ENCODE data around the gene ATP6V0A4. TPM values are rescaled to one million over a fixed set of nuclear protein-coding genes. Genes with fewer than 3 reads are reported as not detected.

Gene ATP6V0A4
- total and polyA plus RNA-seq, 2 experiments from 2014 or later: 0.43 TPM

- WGBS, 2 experiments (ENCODE audit: low coverage in 1 of 2, low lambda C conversion rate in 2 of 2, missing lambda C conversion rate in 2 of 2): 27 to 34% methylated on average over 5 of the region's 5 CpGs
These were observed 44.4 kb downstream of the ATP6V0A4 start for GRCh38 chr7:138753610-138754009.

GRCh38 chr7:138753150-138753518 lies 44.9 kb downstream of the ATP6V0A4 start:
- 18 to 23% methylated on average over 8 of the region's 8 CpGs for WGBS, 2 experiments (ENCODE audit: low coverage in 1 of 2, low lambda C conversion rate in 2 of 2, missing lambda C conversion rate in 2 of 2)
- no peak overlapping the region for H3K27ac ChIP-seq
- peaks cover 25% of the 10 kb centered on the region for H3K27me3 ChIP-seq (replicated peaks; ENCODE audit: insufficient read depth)
- H3K9ac ChIP-seq: no peak overlapping the region
- H3K79me2 ChIP-seq (ENCODE audit: insufficient read depth): no peaks in the 10 kb centered on the region
- in situ Hi-C loops (cut with MboI): no loop called here
- H3K9me3 ChIP-seq (ENCODE audit: low read depth): no peaks in the 10 kb centered on the region
- no peaks in the 10 kb centered on the region for H3K9me2 ChIP-seq (ENCODE audit: insufficient read depth)
- no peak overlapping the region for H2AFZ ChIP-seq
- H3K36me3 ChIP-seq (ENCODE audit: low read depth): no peaks in the 10 kb centered on the region
- no peak overlapping the region for H3K4me2 ChIP-seq (ENCODE audit: unreplicated experiment)
- no peaks in the 10 kb centered on the region for H3F3A ChIP-seq (ENCODE audit: insufficient read depth)
- no peaks in the 10 kb centered on the region for H4K20me1 ChIP-seq (ENCODE audit: insufficient read depth)
- TF ChIP-seq EZH2 (IDR thresholded peaks at IDR 0.05; ENCODE audit: insufficient read depth, poor library complexity, severe bottlenecking) (no peak), EZH2phosphoT487 (IDR thresholded peaks at IDR 0.05; ENCODE audit: insufficient read depth, low read depth) (no peak)
- H3K4me1 ChIP-seq (ENCODE audit: insufficient read depth): no peaks in the 10 kb centered on the region
- DNase-seq: no peak
- H3K4me3 ChIP-seq: no peak overlapping the region

More at GRCh38 chr7:138753610-138754009, 44.4 kb downstream of the ATP6V0A4 start:
- DNase-seq: no peak
- Histone ChIP-seq H3K9me3 (ENCODE audit: low read depth) (no peaks in the 10 kb centered on the region), H3K79me2 (ENCODE audit: insufficient read depth) (no peaks in the 10 kb centered on the region), H3K4me3 (no peak overlapping the region), H3K36me3 (ENCODE audit: low read depth) (no peaks in the 10 kb centered on the region), H3K27ac (no peak overlapping the region), H2AFZ (no peak overlapping the region), H3F3A (ENCODE audit: insufficient read depth) (no peaks in the 10 kb centered on the region), H3K4me2 (ENCODE audit: unreplicated experiment) (no peak overlapping the region), H3K4me1 (ENCODE audit: insufficient read depth) (no peaks in the 10 kb centered on the region), H3K9ac (no peak overlapping the region), H3K9me2 (ENCODE audit: insufficient read depth) (no peaks in the 10 kb centered on the region), H3K27me3 (replicated peaks; ENCODE audit: insufficient read depth) (peaks cover 21% of the 10 kb centered on the region; the same call in 1 of the 2 replicates), H4K20me1 (ENCODE audit: insufficient read depth) (no peaks in the 10 kb centered on the region)
- in situ Hi-C loops (cut with MboI): no loop called here
- TF ChIP-seq EZH2phosphoT487 (IDR thresholded peaks at IDR 0.05; ENCODE audit: insufficient read depth, low read depth) (no peak), EZH2 (IDR thresholded peaks at IDR 0.05; ENCODE audit: insufficient read depth, poor library complexity, severe bottlenecking) (no peak)

- H3K9ac ChIP-seq: no peak overlapping the region
- no peak overlapping the region for H3K27ac ChIP-seq
- in situ Hi-C loops (cut with MboI): no loop called here
- H4K20me1 ChIP-seq (ENCODE audit: insufficient read depth): no peaks in the 10 kb centered on the region
- no peaks in the 10 kb centered on the region for H3K36me3 ChIP-seq (ENCODE audit: low read depth)
- H3K4me1 ChIP-seq (ENCODE audit: insufficient read depth): no peaks in the 10 kb centered on the region
- no peak overlapping the region for H3K4me3 ChIP-seq
- no peak overlapping the region for H2AFZ ChIP-seq
- TF ChIP-seq EZH2 (IDR thresholded peaks at IDR 0.05; ENCODE audit: insufficient read depth, poor library complexity, severe bottlenecking) (no peak), EZH2phosphoT487 (IDR thresholded peaks at IDR 0.05; ENCODE audit: insufficient read depth, low read depth) (no peak)
- 21 to 34% methylated on average over 12 of the region's 12 CpGs for WGBS, 2 experiments (ENCODE audit: low coverage in 1 of 2, low lambda C conversion rate in 2 of 2, missing lambda C conversion rate in 2 of 2)
- no peak overlapping the region for H3K4me2 ChIP-seq (ENCODE audit: unreplicated experiment)
- no peaks in the 10 kb centered on the region for H3K9me2 ChIP-seq (ENCODE audit: insufficient read depth)
- no peaks in the 10 kb centered on the region for H3F3A ChIP-seq (ENCODE audit: insufficient read depth)
- H3K79me2 ChIP-seq (ENCODE audit: insufficient read depth): no peaks in the 10 kb centered on the region
- peaks cover 28% of the 10 kb centered on the region for H3K27me3 ChIP-seq (replicated peaks; ENCODE audit: insufficient read depth)
- H3K9me3 ChIP-seq (ENCODE audit: low read depth): no peaks in the 10 kb centered on the region
- peak; percentile 27 for DNase-seq
These were observed 45.4 kb downstream of the ATP6V0A4 start for GRCh38 chr7:138752518-138753149.

- H3K27me3 ChIP-seq (replicated peaks; ENCODE audit: insufficient read depth): peaks cover 28% of the 10 kb centered on the region
- H3K9ac ChIP-seq: no peak overlapping the region
- no peak overlapping the region for H3K4me2 ChIP-seq (ENCODE audit: unreplicated experiment)
- H3K27ac ChIP-seq: no peak overlapping the region
- H4K20me1 ChIP-seq (ENCODE audit: insufficient read depth): no peaks in the 10 kb centered on the region
- in situ Hi-C loops (cut with MboI): no loop called here
- H3F3A ChIP-seq (ENCODE audit: insufficient read depth): no peaks in the 10 kb centered on the region
- no peak for TF ChIP-seq EZH2 (IDR thresholded peaks at IDR 0.05; ENCODE audit: insufficient read depth, poor library complexity, severe bottlenecking)
- no peak for TF ChIP-seq EZH2phosphoT487 (IDR thresholded peaks at IDR 0.05; ENCODE audit: insufficient read depth, low read depth)
- H3K4me1 ChIP-seq (ENCODE audit: insufficient read depth): no peaks in the 10 kb centered on the region
- no peak overlapping the region for H3K4me3 ChIP-seq
- no peaks in the 10 kb centered on the region for H3K36me3 ChIP-seq (ENCODE audit: low read depth)
- no peak for DNase-seq
- no peaks in the 10 kb centered on the region for H3K79me2 ChIP-seq (ENCODE audit: insufficient read depth)
- 21% methylated on average over 12 to 18 of the region's 18 CpGs for WGBS, 2 experiments (ENCODE audit: low coverage in 1 of 2, low lambda C conversion rate in 2 of 2, missing lambda C conversion rate in 2 of 2)
- H3K9me2 ChIP-seq (ENCODE audit: insufficient read depth): no peaks in the 10 kb centered on the region
- no peaks in the 10 kb centered on the region for H3K9me3 ChIP-seq (ENCODE audit: low read depth)
- no peak overlapping the region for H2AFZ ChIP-seq
These were observed 47.0 kb downstream of the ATP6V0A4 start for GRCh38 chr7:138750901-138751464.

Data from GM23248 (cell line).